SK-N-MC (cell line): ENCODE measurements around the gene CRYGA.

Source experiments
- DNase-seq: peaks from one replicate; pipeline ENCODE4 v3.0.0-alpha.2; 2011; ENCODE audit warnings: low read depth, low spot score
- H3K27ac ChIP-seq: fragments of 200-600 bp; sonication (generic); 2 replicates; pipeline ENCODE4 v1.5.1; 2016; ENCODE audit warnings: mixed run types
- H3K36me3 ChIP-seq: fragments of 200-600 bp; sonication (generic); 2 replicates; pipeline ENCODE4 v1.6.1; 2017; ENCODE audit warnings: antibody characterized with exemption, low read length, mixed read lengths; ENCODE audit not compliant: insufficient read depth
- H3K4me3 ChIP-seq: fragments of 200-600 bp; sonication (generic); 2 replicates; pipeline ENCODE4 v1.5.1; 2016
- H3K9ac ChIP-seq: fragments of 200-600 bp; sonication (generic); 2 replicates; pipeline ENCODE4 v1.8.0; 2017; ENCODE audit warnings: mixed run types, mixed read lengths; ENCODE audit not compliant: insufficient read length
- H3K9me3 ChIP-seq: fragments of 200-600 bp; sonication (generic); 2 replicates; pipeline ENCODE4 v1.6.1; 2017; ENCODE audit warnings: low read depth, mild to moderate bottlenecking, antibody characterized with exemption, low read length, moderate library complexity, mixed read lengths
- EZH2 ChIP-seq: fragments of 200-600 bp; sonication (generic); IDR thresholded peaks from one replicate; pipeline ENCODE4 v1.6.1; 2017; ENCODE audit warnings: antibody characterized with exemption
- FOXP2 ChIP-seq: optimal IDR thresholded peaks from 2 replicates; pipeline ENCODE3; 2011; ENCODE audit warnings: mild to moderate bottlenecking, moderate library complexity; ENCODE audit not compliant: insufficient read depth; ENCODE audit errors: extremely low read length, control extremely low read depth
- POLR2AphosphoS5 ChIP-seq: IDR thresholded peaks from 2 replicates; pipeline ENCODE4 v1.6.1; 2012; ENCODE audit warnings: mild to moderate bottlenecking, low read depth, low read length, borderline replicate concordance

The CRYGA gene

DNA sequence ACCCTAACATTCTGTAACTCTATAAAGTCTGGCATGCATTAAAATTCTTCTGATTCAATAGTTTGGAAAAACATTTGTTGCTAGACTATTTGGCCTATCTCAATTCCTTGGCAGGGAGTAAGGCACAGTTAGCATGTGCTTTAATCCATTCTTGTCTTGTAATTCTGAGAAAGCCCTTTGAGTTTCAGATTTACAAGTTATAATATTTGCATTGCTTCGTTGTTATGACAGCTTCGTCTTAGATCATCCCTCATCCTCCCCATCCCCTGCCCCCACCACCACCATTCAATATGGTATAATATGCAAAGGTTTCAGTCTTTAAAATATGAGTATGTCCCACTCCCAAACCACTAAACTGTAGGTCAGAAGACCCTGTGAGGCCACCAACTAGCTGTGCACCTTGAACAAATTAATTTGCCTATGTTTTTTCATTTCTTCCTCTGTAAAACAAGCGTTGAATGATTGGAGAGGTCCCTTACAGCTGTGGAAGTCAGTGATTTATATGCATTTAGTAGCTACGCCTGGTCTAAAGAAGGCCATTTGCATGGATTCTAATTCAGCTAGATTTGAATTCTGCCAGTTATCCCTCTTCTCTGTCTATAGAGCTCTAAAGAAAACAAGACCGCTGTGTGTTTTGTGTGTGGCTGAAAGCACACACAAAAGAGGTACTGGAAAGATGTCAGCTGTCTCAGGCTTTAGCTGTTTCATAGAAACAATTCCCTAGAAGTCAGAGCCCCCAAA is 25.9 kb upstream of the CRYGA start:
- no peak for DNase-seq
- no peak overlapping the region for H3K4me3 ChIP-seq
- H3K9ac ChIP-seq, result no peak overlapping the region
- no peak overlapping the region for H3K27ac ChIP-seq
- no peaks in the 10 kb centered on the region for H3K36me3 ChIP-seq
- no peaks in the 10 kb centered on the region for H3K9me3 ChIP-seq
- TF ChIP-seq EZH2 (no peak), POLR2AphosphoS5 (no peak), FOXP2 (no peak)

- Histone ChIP-seq H3K4me3 (no peak overlapping the region), H3K27ac (no peak overlapping the region), H3K9me3 (no peaks in the 10 kb centered on the region), H3K9ac (no peak overlapping the region), H3K36me3 (no peaks in the 10 kb centered on the region)
- DNase-seq, result no peak
- no peak for TF ChIP-seq POLR2AphosphoS5
- TF ChIP-seq EZH2, result no peak
- no peak for TF ChIP-seq FOXP2
These were observed 23.5 kb upstream of the CRYGA start for GRCh38 chr2:208186893-208187292.

DNA sequence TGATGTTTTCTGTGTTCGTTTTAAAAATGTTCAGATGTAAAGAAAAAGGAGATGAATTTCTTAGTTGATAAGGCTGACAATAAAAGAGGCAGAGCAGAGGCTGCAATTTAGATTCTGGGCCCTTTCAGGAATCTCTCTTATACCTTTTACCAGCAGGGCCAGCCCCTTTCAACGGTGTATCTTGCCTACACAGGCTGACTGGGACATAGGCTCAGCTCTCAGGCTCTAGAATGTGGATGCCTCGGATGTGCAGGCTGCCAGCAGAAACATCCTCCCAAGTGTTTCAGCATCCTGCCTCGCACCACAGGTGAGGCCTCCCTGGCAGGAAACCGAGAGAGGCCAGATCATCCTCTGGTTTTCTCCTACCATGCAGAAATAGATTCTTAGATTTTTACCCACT is 23.1 kb upstream of the CRYGA start:
- Histone ChIP-seq H3K9ac (no peak overlapping the region), H3K4me3 (no peak overlapping the region), H3K9me3 (no peaks in the 10 kb centered on the region), H3K27ac (no peak overlapping the region), H3K36me3 (no peaks in the 10 kb centered on the region)
- no peak for TF ChIP-seq FOXP2
- TF ChIP-seq EZH2, result no peak
- no peak for TF ChIP-seq POLR2AphosphoS5
- no peak for DNase-seq

DNA sequence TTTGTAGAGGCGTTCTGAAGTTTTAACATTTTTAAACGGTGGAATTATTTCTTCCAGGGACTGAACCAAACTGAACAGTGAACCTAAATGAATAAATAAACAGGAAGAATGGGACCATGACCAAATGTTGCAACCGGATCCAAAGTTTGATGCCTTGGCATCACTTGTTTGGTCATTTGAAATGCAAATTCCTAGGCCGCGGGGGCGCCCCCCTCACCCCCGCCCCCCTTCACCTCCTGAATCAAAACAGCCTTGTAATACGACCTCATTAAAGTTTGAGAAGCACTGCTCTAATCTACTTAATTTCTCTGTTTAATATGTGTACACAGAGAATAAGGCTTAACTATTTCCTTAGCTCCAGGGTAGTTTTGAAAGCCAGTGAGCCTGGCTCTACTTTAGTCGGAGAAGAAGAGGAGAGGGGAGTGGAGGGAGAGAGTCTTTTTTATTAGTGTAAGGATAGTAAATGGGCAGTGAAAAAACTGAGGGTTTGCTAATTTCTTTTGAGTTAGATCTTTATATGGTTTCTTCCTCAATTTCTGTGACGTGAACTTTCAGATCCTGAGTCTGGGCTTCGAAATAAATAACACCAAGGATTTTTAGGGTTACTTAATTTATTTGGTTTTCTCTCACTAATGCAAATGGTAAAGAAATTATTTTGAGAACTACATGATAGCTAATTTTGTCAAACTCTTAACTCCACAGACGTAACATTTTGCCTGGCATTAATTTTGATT is 20.8 kb upstream of the CRYGA start:
- H3K9ac ChIP-seq, result peak overlapping the region; percentile 9
- H3K27ac ChIP-seq, result no peak overlapping the region
- no peaks in the 10 kb centered on the region for H3K36me3 ChIP-seq
- H3K4me3 ChIP-seq, result peak overlapping the region; percentile 39
- no peaks in the 10 kb centered on the region for H3K9me3 ChIP-seq
- TF ChIP-seq FOXP2 (peak; percentile 40), EZH2 (no peak), POLR2AphosphoS5 (no peak; the same call in 1 of the 2 replicates)
- no peak for DNase-seq

DNA sequence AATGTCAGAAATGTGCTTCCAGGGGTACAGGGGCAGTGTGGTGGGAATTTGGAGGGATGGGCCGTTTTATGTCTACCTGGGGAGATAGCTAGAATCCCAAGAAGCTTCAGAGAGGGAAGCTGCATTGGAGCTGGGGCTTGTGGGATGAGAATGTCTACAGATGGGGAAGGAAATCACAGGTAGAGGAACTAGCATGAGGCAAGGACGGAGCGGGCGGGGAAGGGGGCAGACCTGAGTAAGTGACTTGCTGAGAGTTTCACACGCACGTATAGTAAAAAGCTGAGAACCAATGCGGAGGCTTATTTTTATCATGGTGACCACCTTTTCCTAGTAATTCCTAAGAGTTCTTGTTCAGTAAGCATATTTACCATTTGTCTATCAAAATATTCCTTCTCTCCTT is 20.1 kb upstream of the CRYGA start:
- no peak for DNase-seq
- TF ChIP-seq EZH2 (no peak), FOXP2 (no peak), POLR2AphosphoS5 (no peak)
- Histone ChIP-seq H3K9me3 (no peaks in the 10 kb centered on the region), H3K27ac (no peak overlapping the region), H3K36me3 (no peaks in the 10 kb centered on the region), H3K9ac (no peak overlapping the region), H3K4me3 (peak overlapping the region; percentile 39)

DNA sequence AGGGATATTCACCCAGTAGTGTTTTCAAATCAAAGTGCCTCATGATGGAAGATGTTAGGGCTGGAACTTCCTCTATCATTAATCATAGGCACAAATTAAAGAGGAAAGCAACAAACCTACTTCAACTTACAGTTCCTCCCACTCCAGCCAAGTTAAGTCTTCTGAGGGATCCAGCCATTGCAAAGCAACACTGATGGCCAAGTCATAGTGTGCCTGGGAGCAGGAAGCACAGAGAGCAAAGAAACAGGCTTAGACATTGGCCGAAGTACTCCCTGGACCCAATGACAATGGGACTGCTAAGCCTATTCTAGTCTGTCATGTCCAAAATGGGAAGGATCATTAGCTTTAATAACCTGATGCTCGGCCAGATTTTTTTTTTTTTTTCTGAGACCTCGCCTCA is 19.4 kb upstream of the CRYGA start:
- no peak overlapping the region for H3K4me3 ChIP-seq

GRCh38 chr2:208179028-208179609 is 15.7 kb upstream of the CRYGA start:
- Histone ChIP-seq H3K4me3 (no peak overlapping the region), H3K9me3 (no peaks in the 10 kb centered on the region), H3K27ac (no peak overlapping the region), H3K36me3 (no peaks in the 10 kb centered on the region), H3K9ac (no peak overlapping the region)
- DNase-seq, result no peak
- TF ChIP-seq POLR2AphosphoS5 (no peak), FOXP2 (no peak), EZH2 (no peak)

More for the DNA sequence above, 19.4 kb upstream of the CRYGA start:
- Histone ChIP-seq H3K36me3 (no peaks in the 10 kb centered on the region), H3K9ac (no peak overlapping the region), H3K27ac (no peak overlapping the region), H3K9me3 (no peaks in the 10 kb centered on the region)
- TF ChIP-seq EZH2 (no peak), POLR2AphosphoS5 (no peak), FOXP2 (no peak)
- no peak for DNase-seq

GRCh38 chr2:208175840-208176153 is 12.4 kb upstream of the CRYGA start:
- no peak for TF ChIP-seq FOXP2
- TF ChIP-seq EZH2, result no peak
- no peak for TF ChIP-seq POLR2AphosphoS5
- no peak overlapping the region for H3K27ac ChIP-seq
- no peak for DNase-seq
- H3K36me3 ChIP-seq, result no peaks in the 10 kb centered on the region
- no peaks in the 10 kb centered on the region for H3K9me3 ChIP-seq
- H3K9ac ChIP-seq, result peak overlapping the region; percentile 45
- H3K4me3 ChIP-seq, result peak overlapping the region; percentile 40
